ENCODE results near the gene ZNF628.
A peak's percentile ranks its signal among the peaks of the same experiment; 100 is the strongest.

The ZNF628 gene

GRCh38 chr19:55504252-55504603, 27.8 kb downstream of the ZNF628 start:
- Mint-ChIP-seq H3K4me3 (peak overlapping the region; percentile 84), H3K36me3 (ENCODE audit: insufficient read depth) (peaks cover 16% of the 10 kb centered on the region), H3K27me3 (peaks cover 18% of the 10 kb centered on the region), H3K9me3 (no peaks in the 10 kb centered on the region), H3K4me1 (peaks cover 13% of the 10 kb centered on the region), H3K27ac (ENCODE audit: low read depth) (peak overlapping the region; percentile 82)
- DNase-seq (ENCODE audit: low spot score in 2 of 2) (no peak), ATAC-seq (replicated peaks; ENCODE audit: extremely low read depth, poor library complexity, severe bottlenecking) (peak; percentile 5)

GRCh38 chr19:55504981-55505380, 28.6 kb downstream of the ZNF628 start:
- H3K27me3 Mint-ChIP-seq: peaks cover 22% of the 10 kb centered on the region
- no peak overlapping the region for H3K27ac Mint-ChIP-seq (ENCODE audit: low read depth)
- no peak overlapping the region for H3K4me3 Mint-ChIP-seq
- peaks cover 16% of the 10 kb centered on the region for H3K36me3 Mint-ChIP-seq (ENCODE audit: insufficient read depth)
- no peak for DNase-seq (ENCODE audit: low spot score in 2 of 2)
- H3K4me1 Mint-ChIP-seq: peaks cover 13% of the 10 kb centered on the region
- no peak for ATAC-seq (replicated peaks; ENCODE audit: extremely low read depth, poor library complexity, severe bottlenecking)
- no peaks in the 10 kb centered on the region for H3K9me3 Mint-ChIP-seq

DNA sequence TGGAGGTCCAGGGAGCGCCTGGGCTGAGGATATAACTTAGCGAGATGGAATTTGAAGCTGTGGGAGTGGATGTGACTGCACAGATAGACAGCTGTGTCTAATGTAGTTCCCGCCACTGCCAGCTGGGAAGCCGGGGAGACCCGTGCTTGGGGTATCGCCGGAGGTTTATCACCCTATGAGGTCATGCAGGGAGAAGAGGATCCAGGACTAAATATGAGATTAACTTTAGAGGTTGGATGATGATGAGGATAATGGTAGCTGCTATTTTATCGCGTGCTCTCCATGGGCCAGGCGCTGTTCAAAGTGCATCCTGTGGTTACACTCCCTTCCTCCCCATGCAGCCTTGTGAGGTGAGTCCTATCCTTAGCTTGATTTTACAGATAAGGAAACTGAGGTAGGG, 31.7 kb downstream of the ZNF628 start:
- DNase-seq (ENCODE audit: low spot score in 2 of 2) (no peak), ATAC-seq (replicated peaks; ENCODE audit: extremely low read depth, poor library complexity, severe bottlenecking) (no peak)
- Mint-ChIP-seq H3K4me1 (peaks cover 11% of the 10 kb centered on the region), H3K9me3 (no peaks in the 10 kb centered on the region), H3K4me3 (no peak overlapping the region), H3K27me3 (peaks cover 45% of the 10 kb centered on the region), H3K27ac (ENCODE audit: low read depth) (no peak overlapping the region), H3K36me3 (ENCODE audit: insufficient read depth) (peaks cover 11% of the 10 kb centered on the region)

DNA sequence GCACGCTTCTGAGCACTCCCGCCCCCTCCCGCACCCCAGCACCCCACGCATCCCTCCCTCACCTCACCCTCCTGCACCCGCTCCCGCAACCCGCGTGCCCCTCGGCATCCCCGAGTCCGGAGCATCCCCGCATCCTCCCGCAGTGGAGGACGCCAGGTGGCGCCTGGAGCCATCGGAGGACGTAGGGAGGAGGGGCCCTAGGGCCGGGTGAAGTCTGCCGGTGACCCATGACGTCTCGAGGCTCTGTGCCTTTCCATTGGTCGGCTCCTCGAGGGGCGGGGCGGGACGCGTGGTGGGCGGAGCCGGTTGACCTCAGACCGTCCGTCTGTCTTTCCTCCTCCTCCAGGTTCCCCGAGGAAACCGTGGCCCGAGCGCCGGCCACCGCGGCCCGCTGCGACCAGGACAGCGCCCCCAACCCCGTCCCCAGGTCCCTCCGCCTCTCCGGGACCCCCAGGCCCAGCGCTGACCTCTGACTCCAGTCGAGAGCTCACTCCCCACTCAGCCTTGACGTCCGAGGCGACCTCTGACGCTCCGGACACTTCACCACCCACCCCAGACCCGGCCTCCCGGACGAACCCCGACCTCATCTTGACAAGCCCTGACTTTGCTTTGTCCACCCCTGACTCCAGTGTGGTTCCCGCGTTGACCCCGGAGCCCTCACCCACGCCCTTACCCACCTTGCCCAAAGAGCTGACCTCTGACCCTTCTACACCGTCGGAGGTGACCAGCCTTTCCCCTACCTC, 40.6 kb downstream of the ZNF628 start:
- peak; percentile 82 to 87 for DNase-seq (ENCODE audit: low spot score in 2 of 2)
- Mint-ChIP-seq H3K27ac (ENCODE audit: low read depth) (peak overlapping the region; percentile 45), H3K27me3 (peaks cover 18% of the 10 kb centered on the region), H3K9me3 (no peaks in the 10 kb centered on the region), H3K4me1 (peaks cover 5% of the 10 kb centered on the region), H3K4me3 (peak overlapping the region; percentile 68), H3K36me3 (ENCODE audit: insufficient read depth) (no peaks in the 10 kb centered on the region)
- ATAC-seq (replicated peaks; ENCODE audit: extremely low read depth, poor library complexity, severe bottlenecking): peak; percentile 100

GRCh38 chr19:55519451-55520311, 43.3 kb downstream of the ZNF628 start:
- no peak overlapping the region for H3K27ac Mint-ChIP-seq (ENCODE audit: low read depth)
- no peak for ATAC-seq (replicated peaks; ENCODE audit: extremely low read depth, poor library complexity, severe bottlenecking)
- no peak overlapping the region for H3K4me3 Mint-ChIP-seq
- H3K36me3 Mint-ChIP-seq (ENCODE audit: insufficient read depth): no peaks in the 10 kb centered on the region
- H3K9me3 Mint-ChIP-seq: no peaks in the 10 kb centered on the region
- DNase-seq (ENCODE audit: low spot score in 2 of 2): no peak
- no peaks in the 10 kb centered on the region for H3K27me3 Mint-ChIP-seq
- H3K4me1 Mint-ChIP-seq: peaks cover 5% of the 10 kb centered on the region

GRCh38 chr19:55520691-55521292, 44.4 kb downstream of the ZNF628 start:
- Mint-ChIP-seq H3K4me1 (peaks cover 5% of the 10 kb centered on the region), H3K27me3 (no peaks in the 10 kb centered on the region), H3K9me3 (no peaks in the 10 kb centered on the region), H3K36me3 (ENCODE audit: insufficient read depth) (no peaks in the 10 kb centered on the region), H3K27ac (ENCODE audit: low read depth) (no peak overlapping the region), H3K4me3 (no peak overlapping the region)
- no peak for ATAC-seq (replicated peaks; ENCODE audit: extremely low read depth, poor library complexity, severe bottlenecking)
- DNase-seq (ENCODE audit: low spot score in 2 of 2): no peak

- Mint-ChIP-seq H3K27ac (ENCODE audit: low read depth) (no peak overlapping the region), H3K9me3 (no peaks in the 10 kb centered on the region), H3K4me3 (no peak overlapping the region), H3K4me1 (no peaks in the 10 kb centered on the region), H3K27me3 (no peaks in the 10 kb centered on the region), H3K36me3 (ENCODE audit: insufficient read depth) (no peaks in the 10 kb centered on the region)
- no peak for DNase-seq (ENCODE audit: low spot score in 2 of 2)
- no peak for ATAC-seq (replicated peaks; ENCODE audit: extremely low read depth, poor library complexity, severe bottlenecking)
Observed at GRCh38 chr19:55525289-55526101, 49.1 kb downstream of the ZNF628 start.

DNA sequence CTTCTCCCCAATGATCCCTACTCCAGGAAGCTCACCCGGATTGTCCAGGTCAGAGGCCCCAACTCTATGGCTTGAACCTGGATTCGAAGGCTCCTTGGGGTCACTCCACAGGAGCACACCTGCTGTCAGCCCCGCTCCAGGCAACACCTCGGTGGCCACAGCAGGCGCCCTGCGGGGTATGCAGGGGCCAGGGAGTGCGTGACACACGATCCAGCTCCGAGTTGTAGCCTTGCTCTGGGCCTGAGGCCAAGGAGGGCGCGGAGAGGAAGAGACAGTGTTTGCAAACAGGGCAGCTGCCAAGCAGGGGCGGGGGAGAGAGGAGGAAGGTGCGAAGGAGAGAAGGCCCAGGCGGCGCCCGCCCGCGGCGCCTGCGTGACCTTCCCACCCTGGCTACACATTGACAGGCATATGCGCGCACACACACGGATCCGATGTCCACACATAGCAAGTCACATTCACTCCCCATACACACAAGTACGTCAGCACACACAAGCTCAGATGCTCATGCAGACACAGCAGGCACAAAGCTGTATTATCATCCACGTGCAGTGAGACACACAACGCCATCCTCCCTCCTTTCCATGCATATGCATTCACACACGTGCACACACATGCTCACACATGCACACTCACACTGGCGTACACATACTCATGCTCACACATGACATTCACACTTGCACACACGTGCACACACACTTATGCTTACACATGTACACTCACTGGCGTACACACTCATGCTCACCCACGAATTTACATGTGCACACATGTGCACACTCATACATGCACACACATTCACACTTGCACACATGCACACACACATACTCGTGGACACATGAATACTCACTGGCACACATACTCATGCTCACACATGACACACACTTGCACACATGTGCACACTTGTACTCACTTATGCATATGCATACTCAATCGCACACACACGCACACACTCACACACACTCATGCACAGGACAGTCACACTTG, 50.1 kb downstream of the ZNF628 start:
- Mint-ChIP-seq H3K4me1 (no peaks in the 10 kb centered on the region), H3K27ac (ENCODE audit: low read depth) (no peak overlapping the region), H3K27me3 (no peaks in the 10 kb centered on the region), H3K4me3 (no peak overlapping the region), H3K36me3 (ENCODE audit: insufficient read depth) (no peaks in the 10 kb centered on the region), H3K9me3 (no peaks in the 10 kb centered on the region)
- no peak for ATAC-seq (replicated peaks; ENCODE audit: extremely low read depth, poor library complexity, severe bottlenecking)
- DNase-seq (ENCODE audit: low spot score in 2 of 2): no peak

DNA sequence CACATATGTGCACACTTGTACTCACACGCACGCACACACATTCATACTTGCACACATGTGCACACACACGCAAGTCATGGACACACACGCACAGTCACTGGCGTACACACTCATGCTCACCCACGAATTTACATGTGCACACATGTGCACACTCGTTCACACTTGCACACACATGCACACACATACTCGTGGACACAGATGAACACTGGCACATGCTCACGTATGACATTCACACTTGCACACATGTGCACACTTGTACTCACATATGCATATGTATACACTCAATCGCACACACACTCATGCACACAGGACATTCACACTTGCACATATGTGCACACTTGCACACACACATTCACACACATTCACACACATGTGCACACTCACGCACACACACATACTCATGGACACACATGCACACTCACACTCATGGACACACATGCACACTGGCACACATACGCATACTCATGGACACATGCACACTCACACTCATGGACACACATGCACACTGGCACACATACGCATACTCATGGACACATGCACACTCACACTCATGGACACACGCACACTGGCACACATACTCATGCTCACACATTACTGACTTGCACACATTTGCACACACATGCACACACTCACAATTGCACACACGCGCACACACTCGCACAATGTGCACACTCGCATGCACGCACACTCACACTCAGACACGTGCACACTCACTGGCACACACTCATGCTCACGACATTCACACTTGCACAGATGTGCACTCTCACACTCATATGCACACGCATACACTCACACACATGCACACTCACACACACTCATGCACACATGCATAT, 51.0 kb downstream of the ZNF628 start:
- no peak overlapping the region for H3K4me3 Mint-ChIP-seq
- DNase-seq (ENCODE audit: low spot score in 2 of 2) (no peak), ATAC-seq (replicated peaks; ENCODE audit: extremely low read depth, poor library complexity, severe bottlenecking) (no peak)
- no peaks in the 10 kb centered on the region for H3K27me3 Mint-ChIP-seq
- no peaks in the 10 kb centered on the region for H3K4me1 Mint-ChIP-seq
- H3K9me3 Mint-ChIP-seq: no peaks in the 10 kb centered on the region
- no peaks in the 10 kb centered on the region for H3K36me3 Mint-ChIP-seq (ENCODE audit: insufficient read depth)
- H3K27ac Mint-ChIP-seq (ENCODE audit: low read depth): no peak overlapping the region

GRCh38 chr19:55528030-55528803, 51.8 kb downstream of the ZNF628 start:
- Mint-ChIP-seq H3K27ac (ENCODE audit: low read depth) (no peak overlapping the region), H3K9me3 (no peaks in the 10 kb centered on the region), H3K4me1 (no peaks in the 10 kb centered on the region), H3K36me3 (ENCODE audit: insufficient read depth) (no peaks in the 10 kb centered on the region), H3K4me3 (no peak overlapping the region), H3K27me3 (peaks cover 4% of the 10 kb centered on the region)
- DNase-seq (ENCODE audit: low spot score in 2 of 2): no peak
- ATAC-seq (replicated peaks; ENCODE audit: extremely low read depth, poor library complexity, severe bottlenecking): no peak

Measured in central memory CD8-positive, alpha-beta T cell (primary cell).